Spleen (tissue), 11 donors: ENCODE data around the gene SUN5. TPM values are rescaled to one million over a fixed set of nuclear protein-coding genes. Genes with fewer than 3 reads are reported as not detected.

Source experiments
- DNase-seq: peaks from one replicate; pipeline ENCODE4 v3.0.0-alpha.2; 2020
- H3K27ac ChIP-seq, 8 donors: fragments of 200-600 bp; sonication (generic) in 7 of 8; 1 replicate in 4 of 8; 2 replicates in 4 of 8; pipeline versions ENCODE4 v1.5.0 to v1.8.0; 2016 to 2021; ENCODE audit warnings: inconsistent platforms in 4 of 8, mild to moderate bottlenecking in 4 of 8, moderate library complexity in 1 of 8
- H3K27me3 ChIP-seq, 7 donors: fragments of 200-600 bp; sonication (generic) in 6 of 7; replicated peaks in 1 of 7; 1 replicate in 4 of 7; 2 replicates in 3 of 7; pipeline versions ENCODE4 v1.5.0 to v1.8.0; 2016 to 2021; ENCODE audit warnings: inconsistent platforms in 3 of 7, mild to moderate bottlenecking in 1 of 7
- H3K36me3 ChIP-seq, 6 donors: fragments of 200-600 bp; sonication (generic) in 5 of 6; 1 replicate in 4 of 6; 2 replicates in 2 of 6; pipeline versions ENCODE4 v1.5.0 to v1.8.0; 2016 to 2021; ENCODE audit warnings: inconsistent platforms in 2 of 6
- H3K4me1 ChIP-seq, 6 donors: fragments of 200-600 bp; sonication (generic) in 5 of 6; 1 replicate in 3 of 6; 2 replicates in 3 of 6; pipeline versions ENCODE4 v1.5.0 to v1.8.0; 2016 to 2021; ENCODE audit warnings: inconsistent platforms in 3 of 6
- H3K4me3 ChIP-seq, 8 donors: fragments of 200-600 bp; sonication (generic) in 7 of 8; 1 replicate in 4 of 8; 2 replicates in 4 of 8; pipeline versions ENCODE4 v1.5.0 to v1.8.0; 2016 to 2021; ENCODE audit warnings: inconsistent platforms in 4 of 8, mild to moderate bottlenecking in 4 of 8, moderate library complexity in 2 of 8
- H3K9me3 ChIP-seq, 8 donors: fragments of 200-600 bp; sonication (generic) in 7 of 8; 1 replicate in 4 of 8; 2 replicates in 4 of 8; pipeline versions ENCODE4 v1.5.0 to v1.8.0; 2016 to 2021; ENCODE audit warnings: inconsistent platforms in 4 of 8
- POLR2A ChIP-seq, 3 donors: fragments of 450-650 bp; IDR thresholded peaks; one replicate each; pipeline ENCODE4 v1.5.1; 2017; ENCODE audit warnings: antibody characterized with exemption in 3 of 3, mild to moderate bottlenecking in 1 of 3
- POLR2AphosphoS5 ChIP-seq, 3 donors: sonication (generic); formaldehyde crosslinking; IDR thresholded peaks; one replicate each; pipeline ENCODE4 v1.5.1; 2017; ENCODE audit warnings: antibody characterized with exemption in 3 of 3
- WGBS, 5 donors: extraction: QIAGEN DNeasy Blood & Tissue Kit in 3 of 5; methylation state at CpG; one replicate each; pipeline versions ENCODE4 v1.1.5 to v1.1.7; 2013 to 2018; 5-methylcytosine and 5-hydroxymethylcytosine counted together
- intact Hi-C: fragments of 100-400 bp; cut with DNase I; formaldehyde crosslinking; loops from one replicate; pipeline ENCODE4 v1.15.0; 2023; ENCODE audit warnings: low total_unique reads
- polyA plus RNA-seq, 3 donors: library from polyadenylated mRNA; stranded (reverse); fragments of 200-250 nt; gene quantifications; one replicate each; pipeline ENCODE4 v1.2.1, GENCODE V29; 2013
- total RNA-seq, 7 donors: library from RNA; depleted of rRNA in 3 of 7; stranded (reverse); fragments of >200 nt in 3 of 7; fragmentation: NEBNext Ultra II Directional in 4 of 7; extraction: Animal tissue kit (Norgen Biotek cat#: 25700) in 4 of 7; gene quantifications; one replicate each; pipeline versions ENCODE4 v1.1.0 to v1.2.1, GENCODE V29; 2016 to 2021
- TF ChIP-seq, protein P1 (sequence below), 11 experiments: fragments of 200-600 bp in 7 of 11; fragments of 450-650 bp in 4 of 11; sonication (generic) in 4 of 11; IDR thresholded peaks in 8 of 11; conservative IDR thresholded peaks in 3 of 11; 1 replicate in 7 of 11; 2 replicates in 4 of 11; pipeline versions ENCODE4 v1.4.0 to v1.8.0; 2016 to 2021; ENCODE audit warnings: antibody characterized with exemption in 11 of 11, inconsistent platforms in 4 of 11, mild to moderate bottlenecking in 1 of 11
- donor health status: healthy with polysubstance abuse.
- donor health status: DM: no; HTN: no; CAD: no; lungs with moderate emphysema.
- donor health status: DM: no; HTN: no; CAD: no.
- donor health status: Bipolar disorder and iron deficiency.
- donor health status: healthy.
- donor health status: DM: no; HTN: no; CAD: no.
- donor health status: DM: yes; HTN: yes; CAD: no.

SUN5 gene
- total and polyA plus RNA-seq, 10 donors, result not detected

DNA sequence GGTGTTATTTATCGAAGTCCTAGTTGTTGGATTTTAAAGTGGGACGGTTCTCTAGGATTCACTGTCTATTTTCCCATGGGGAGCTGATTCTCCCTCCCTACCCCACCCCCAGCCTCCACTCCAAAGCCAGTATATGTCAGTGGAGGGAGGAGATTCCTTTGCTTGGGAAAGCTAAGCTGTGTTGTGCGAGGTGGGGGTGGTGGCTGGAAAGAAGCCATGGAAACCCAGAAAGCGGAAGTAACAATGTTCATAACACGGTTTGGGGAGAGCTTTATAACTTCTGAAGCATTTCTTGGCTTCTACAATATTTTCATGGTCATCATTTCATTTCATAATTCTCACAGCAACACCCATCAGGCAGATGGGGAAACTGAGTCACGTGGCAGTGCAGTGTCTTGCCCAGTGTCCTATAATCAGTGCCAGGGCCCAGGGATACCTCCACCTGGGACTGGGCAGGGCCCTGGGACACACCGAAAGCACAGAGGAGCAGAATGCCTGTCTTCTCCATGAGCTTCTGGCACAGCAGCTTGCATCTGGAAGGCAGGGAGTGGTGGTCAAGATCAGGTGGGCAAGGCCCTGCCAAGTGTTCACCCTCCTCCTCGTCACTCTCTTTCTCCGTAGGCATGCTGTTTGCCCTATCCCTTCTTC lies 4.5 kb downstream of the SUN5 start:
- Histone ChIP-seq H3K4me3 (no peak overlapping the region), H3K9me3 (peaks cover 0 to 17% (median 10%) of the 10 kb centered on the region in 8 donors), H3K36me3 (no peaks in the 10 kb centered on the region), H3K4me1 (peaks cover 0 to 10% (median 6%) of the 10 kb centered on the region in 6 donors), H3K27me3 (no peaks in the 10 kb centered on the region), H3K27ac (no peak overlapping the region)
- TF ChIP-seq POLR2AphosphoS5 (IDR thresholded peaks at IDR 0.05) (no peak), POLR2A (IDR thresholded peaks at IDR 0.05) (no peak)
- TF ChIP-seq, protein P1, sequence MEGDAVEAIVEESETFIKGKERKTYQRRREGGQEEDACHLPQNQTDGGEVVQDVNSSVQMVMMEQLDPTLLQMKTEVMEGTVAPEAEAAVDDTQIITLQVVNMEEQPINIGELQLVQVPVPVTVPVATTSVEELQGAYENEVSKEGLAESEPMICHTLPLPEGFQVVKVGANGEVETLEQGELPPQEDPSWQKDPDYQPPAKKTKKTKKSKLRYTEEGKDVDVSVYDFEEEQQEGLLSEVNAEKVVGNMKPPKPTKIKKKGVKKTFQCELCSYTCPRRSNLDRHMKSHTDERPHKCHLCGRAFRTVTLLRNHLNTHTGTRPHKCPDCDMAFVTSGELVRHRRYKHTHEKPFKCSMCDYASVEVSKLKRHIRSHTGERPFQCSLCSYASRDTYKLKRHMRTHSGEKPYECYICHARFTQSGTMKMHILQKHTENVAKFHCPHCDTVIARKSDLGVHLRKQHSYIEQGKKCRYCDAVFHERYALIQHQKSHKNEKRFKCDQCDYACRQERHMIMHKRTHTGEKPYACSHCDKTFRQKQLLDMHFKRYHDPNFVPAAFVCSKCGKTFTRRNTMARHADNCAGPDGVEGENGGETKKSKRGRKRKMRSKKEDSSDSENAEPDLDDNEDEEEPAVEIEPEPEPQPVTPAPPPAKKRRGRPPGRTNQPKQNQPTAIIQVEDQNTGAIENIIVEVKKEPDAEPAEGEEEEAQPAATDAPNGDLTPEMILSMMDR (IDR thresholded peaks at IDR 0.05 in 8 of 11, conservative IDR thresholded peaks at IDR 0.05 in 3 of 11), result no peak
- intact Hi-C loops, result no loop called here
- no peak for DNase-seq
- 49 to 72% (median 60%) methylated on average over 9 of the region's 9 CpGs for WGBS, 5 donors

DNA sequence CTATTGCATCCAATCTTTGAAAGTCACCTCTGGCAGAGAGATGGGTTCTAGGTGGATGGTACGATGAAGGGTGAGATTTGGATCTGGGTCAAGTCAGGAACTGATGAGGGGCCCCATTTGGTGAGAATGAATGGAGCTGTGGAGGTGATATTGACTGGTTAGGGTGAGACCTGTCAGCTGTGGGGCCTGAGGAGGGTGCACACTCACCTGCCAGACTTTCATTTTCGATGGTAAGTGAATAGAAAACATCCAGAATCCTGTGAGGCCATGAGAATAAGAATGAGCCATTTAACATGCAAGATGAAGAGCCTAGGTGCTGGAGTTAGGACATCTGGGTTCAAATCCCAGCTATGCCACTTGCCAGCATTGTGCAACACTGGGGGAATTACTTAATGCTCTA lies 6.8 kb downstream of the SUN5 start:
- WGBS, 5 donors, result 68 to 84% (median 80%) methylated on average over 2 of the region's 2 CpGs
- Histone ChIP-seq H3K4me3 (no peak overlapping the region), H3K4me1 (peaks cover 0 to 10% (median 7%) of the 10 kb centered on the region in 6 donors), H3K36me3 (no peaks in the 10 kb centered on the region), H3K9me3 (peaks cover 0 to 18% (median 10%) of the 10 kb centered on the region in 8 donors), H3K27me3 (no peaks in the 10 kb centered on the region), H3K27ac (no peak overlapping the region)
- no peak for DNase-seq
- TF ChIP-seq POLR2A (IDR thresholded peaks at IDR 0.05) (no peak), POLR2AphosphoS5 (IDR thresholded peaks at IDR 0.05) (no peak)
- TF ChIP-seq, protein P1 (IDR thresholded peaks at IDR 0.05 in 8 of 11, conservative IDR thresholded peaks at IDR 0.05 in 3 of 11), result no peak
- intact Hi-C loops, result no loop called here

GRCh38 chr20:32995802-32996201 lies 8.4 kb downstream of the SUN5 start:
- intact Hi-C loops, result no loop called here
- peaks cover 0 to 18% (median 10%) of the 10 kb centered on the region in 8 donors for H3K9me3 ChIP-seq

DNA sequence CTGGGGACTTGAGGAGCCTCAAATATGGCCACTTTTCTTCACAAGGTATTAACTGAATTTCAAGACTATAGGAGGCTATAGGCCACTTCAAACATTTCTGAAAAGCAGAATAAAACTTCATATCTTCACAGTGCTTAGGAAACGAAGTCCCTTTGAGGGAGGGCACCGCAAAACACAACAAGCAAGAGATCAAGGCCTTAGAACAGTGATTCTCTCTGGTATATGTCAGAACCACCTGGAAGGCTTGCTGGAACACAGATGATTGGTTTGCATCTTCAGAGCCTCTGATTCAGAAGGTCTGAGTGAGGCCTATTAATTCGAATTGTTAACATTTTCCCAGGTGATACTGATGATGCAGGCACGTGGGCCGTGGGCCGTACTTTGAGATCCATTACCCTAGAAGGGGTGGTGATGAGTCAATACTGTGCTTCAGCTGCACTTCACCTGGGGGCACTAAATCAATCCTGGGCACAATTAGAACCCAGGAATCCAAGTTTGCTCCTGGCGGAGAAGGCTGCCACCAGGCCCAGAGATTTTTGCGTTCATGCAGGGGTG lies 10.7 kb downstream of the SUN5 start:
- WGBS, 5 donors, result 83 to 88% (median 86%) methylated on average over 8 of the region's 8 CpGs
- DNase-seq, result no peak

More at GRCh38 chr20:32995802-32996201, 8.4 kb downstream of the SUN5 start:
- Histone ChIP-seq H3K4me3 (no peak overlapping the region), H3K4me1 (peaks cover 0 to 21% (median 7%) of the 10 kb centered on the region in 6 donors), H3K36me3 (no peaks in the 10 kb centered on the region), H3K27ac (no peak overlapping the region), H3K27me3 (peaks cover 0 to 3% (median 0%) of the 10 kb centered on the region in 7 donors)
- DNase-seq, result no peak
- TF ChIP-seq, protein P1 (IDR thresholded peaks at IDR 0.05 in 8 of 11, conservative IDR thresholded peaks at IDR 0.05 in 3 of 11), result no peak

More for the DNA sequence above, 10.7 kb downstream of the SUN5 start:
- no peak overlapping the region for H3K27ac ChIP-seq
- peaks cover 0 to 14% (median 0%) of the 10 kb centered on the region in 7 donors for H3K27me3 ChIP-seq
- intact Hi-C loops, result no loop called here
- peaks cover 0 to 14% (median 0%) of the 10 kb centered on the region in 6 donors for H3K4me1 ChIP-seq
- H3K4me3 ChIP-seq, result no peak overlapping the region
- TF ChIP-seq POLR2A (IDR thresholded peaks at IDR 0.05), result no peak
- TF ChIP-seq POLR2AphosphoS5 (IDR thresholded peaks at IDR 0.05), result no peak
- TF ChIP-seq, protein P1 (IDR thresholded peaks at IDR 0.05 in 8 of 11, conservative IDR thresholded peaks at IDR 0.05 in 3 of 11), result no peak
- peaks cover 0 to 18% (median 10%) of the 10 kb centered on the region in 8 donors for H3K9me3 ChIP-seq
- H3K36me3 ChIP-seq, result no peaks in the 10 kb centered on the region
